Heart left ventricle (tissue), 16 donors: ENCODE measurements around the gene AAK1. TPM values are rescaled to one million over a fixed set of nuclear protein-coding genes. Genes with fewer than 3 reads are reported as not detected.
A peak's percentile ranks its signal among the peaks of the same experiment; 100 is the strongest.
"Not testable (repeated sequence)": the region's sequence is repeated elsewhere in the genome, so short reads cannot be mapped to it uniquely, and the experiment has no call there.

Source experiments
- ATAC-seq, 4 donors: fragments of 200-7000 bp; cut with Tn5 transposase; one replicate each; pipeline ENCODE4 v1.9.1; 2020 to 2022; ENCODE audit warnings: moderate library complexity in 4 of 4, mild to moderate bottlenecking in 3 of 4, moderate number of reproducible peaks in 1 of 4
- DNase-seq, 5 donors: peaks; one replicate each; pipeline ENCODE4 v3.0.0-alpha.2; 2020
- H3K27ac ChIP-seq, 12 donors: fragments of 200-600 bp; sonication (generic) in 4 of 12; one replicate each; pipeline versions ENCODE4 v1.5.0 to v1.8.0; 2016 to 2022; ENCODE audit warnings: mild to moderate bottlenecking in 2 of 12
- H3K27me3 ChIP-seq, 9 donors: fragments of 200-600 bp; sonication (generic) in 2 of 9; one replicate each; pipeline versions ENCODE4 v1.5.1 to v1.8.0; 2016 to 2022; ENCODE audit warnings: mild to moderate bottlenecking in 3 of 9
- H3K36me3 ChIP-seq, 9 donors: fragments of 200-600 bp; sonication (generic) in 2 of 9; one replicate each; pipeline versions ENCODE4 v1.5.0 to v1.8.0; 2018 to 2022; ENCODE audit warnings: mild to moderate bottlenecking in 2 of 9
- H3K4me1 ChIP-seq, 12 donors: fragments of 200-600 bp; sonication (generic) in 4 of 12; one replicate each; pipeline versions ENCODE4 v1.5.0 to v1.8.0; 2016 to 2022; ENCODE audit warnings: mild to moderate bottlenecking in 3 of 12
- H3K4me3 ChIP-seq, 12 donors: fragments of 200-600 bp; sonication (generic) in 4 of 12; one replicate each; pipeline versions ENCODE4 v1.5.0 to v1.8.0; 2017 to 2022; ENCODE audit warnings: mild to moderate bottlenecking in 9 of 12, moderate library complexity in 4 of 12
- H3K9me3 ChIP-seq, 12 donors: fragments of 200-600 bp; sonication (generic) in 4 of 12; one replicate each; pipeline versions ENCODE4 v1.5.0 to v1.8.0; 2016 to 2022; ENCODE audit warnings: mild to moderate bottlenecking in 1 of 12
- POLR2A ChIP-seq, 2 donors: fragments of 450-650 bp; IDR thresholded peaks; one replicate each; pipeline ENCODE4 v1.6.1; 2017; ENCODE audit warnings: antibody characterized with exemption in 2 of 2, mild to moderate bottlenecking in 2 of 2, moderate library complexity in 2 of 2
- WGBS, 4 donors: extraction: QIAGEN DNeasy Blood & Tissue Kit in 2 of 4; methylation state at CpG; one replicate each; pipeline versions ENCODE4 v1.1.5 to v1.1.7; 2013 to 2018; 5-methylcytosine and 5-hydroxymethylcytosine counted together
- intact Hi-C, 10 donors: fragments of 100-400 bp; cut with DNase I; formaldehyde crosslinking; loops; one replicate each; pipeline versions ENCODE4 v1.11.1 to v1.14.2; 2022
- polyA plus RNA-seq, 2 donors: library from polyadenylated mRNA; stranded (reverse); fragments of 200-250 nt; gene quantifications; one replicate each; pipeline ENCODE4 v1.2.3, GENCODE V29; 2013
- total RNA-seq, 9 donors: library from RNA; depleted of rRNA in 2 of 9; stranded (reverse); fragments of >200 nt in 2 of 9; fragmentation: NEBNext Ultra II Directional in 3 of 9; extraction: Animal tissue kit (Norgen Biotek cat#: 25700) in 3 of 9; gene quantifications; one replicate each; pipeline versions ENCODE4 v1.1.0 to v1.2.4, GENCODE V29; 2016 to 2023
- TF ChIP-seq, protein P1 (sequence below), 12 donors: fragments of 200-600 bp; sonication (generic) in 4 of 12; IDR thresholded peaks; one replicate each; pipeline versions ENCODE4 v1.5.0 to v1.8.0; 2018 to 2022; ENCODE audit warnings: antibody characterized with exemption in 12 of 12, mild to moderate bottlenecking in 5 of 12
- donor health status: ischemic (EF 13 %, LVEDD 7.1; RV severe dilation, severe dysfunction).
- donor health status: healthy with polysubstance abuse.
- donor health status: DM: no; HTN: yes; CAD: no.
- donor health status: DM: no; HTN: no; CAD: no.
- donor health status: ischemic (EF 25% LVEDD 6.9; RV normal size, moderate dysfunction).
- donor health status: ischemic (EF 25% LVEDD 5.7; RV mildly dilated, moderate dysfunction).
- donor health status: healthy.
- donor health status: DM: yes; HTN: yes; CAD: no.
- donor health status: ischemic (EF 35%, LVEDD 5.7; RV mildly dilated, moderate dysfunction).
- donor health status: nonischemic (EF 11% LVEDD 7.7; RV severe dilation, severe dysfunction).
- donor health status: DM: yes; HTN: yes; CAD: no.
- donor health status: PGD.
- donor health status: ischemic (EF 29% LVEDD 5.4; RV normal size, mild dysfunction).
- donor health status: nonischemic (EF 23%, LVEDD 6.1; RV moderate dilation, normal function).

Gene AAK1
- total and polyA plus RNA-seq, 11 donors: 34.4 to 167 (median 122) TPM

DNA sequence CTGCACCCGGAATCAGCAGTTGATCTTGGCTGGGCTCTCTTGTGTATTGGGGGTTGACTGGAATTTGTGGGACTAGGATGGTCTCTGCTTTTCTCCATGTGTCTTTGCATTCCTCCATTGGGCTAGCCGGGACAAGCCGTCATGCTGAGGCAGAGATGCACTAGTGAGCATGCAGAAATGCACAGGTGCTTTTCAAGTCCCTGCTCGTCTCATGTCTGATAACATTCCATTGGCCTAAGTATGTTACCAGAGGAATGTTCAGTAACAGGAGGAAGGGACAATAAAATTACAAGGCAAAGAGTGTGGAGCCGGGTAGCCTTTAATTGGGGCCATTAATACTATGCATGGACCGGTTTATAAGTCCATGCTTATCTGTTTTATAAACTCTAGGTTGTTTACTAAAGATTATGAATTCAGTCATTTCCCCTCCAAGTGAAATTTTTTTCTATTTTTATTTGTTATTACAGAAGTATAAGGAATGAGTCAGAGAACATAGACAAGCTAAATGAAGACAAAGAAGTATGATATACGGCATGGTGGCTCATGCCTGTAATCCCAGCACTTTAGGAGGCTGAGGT, 24.4 kb upstream of the AAK1 start:
- TF ChIP-seq, protein P1, sequence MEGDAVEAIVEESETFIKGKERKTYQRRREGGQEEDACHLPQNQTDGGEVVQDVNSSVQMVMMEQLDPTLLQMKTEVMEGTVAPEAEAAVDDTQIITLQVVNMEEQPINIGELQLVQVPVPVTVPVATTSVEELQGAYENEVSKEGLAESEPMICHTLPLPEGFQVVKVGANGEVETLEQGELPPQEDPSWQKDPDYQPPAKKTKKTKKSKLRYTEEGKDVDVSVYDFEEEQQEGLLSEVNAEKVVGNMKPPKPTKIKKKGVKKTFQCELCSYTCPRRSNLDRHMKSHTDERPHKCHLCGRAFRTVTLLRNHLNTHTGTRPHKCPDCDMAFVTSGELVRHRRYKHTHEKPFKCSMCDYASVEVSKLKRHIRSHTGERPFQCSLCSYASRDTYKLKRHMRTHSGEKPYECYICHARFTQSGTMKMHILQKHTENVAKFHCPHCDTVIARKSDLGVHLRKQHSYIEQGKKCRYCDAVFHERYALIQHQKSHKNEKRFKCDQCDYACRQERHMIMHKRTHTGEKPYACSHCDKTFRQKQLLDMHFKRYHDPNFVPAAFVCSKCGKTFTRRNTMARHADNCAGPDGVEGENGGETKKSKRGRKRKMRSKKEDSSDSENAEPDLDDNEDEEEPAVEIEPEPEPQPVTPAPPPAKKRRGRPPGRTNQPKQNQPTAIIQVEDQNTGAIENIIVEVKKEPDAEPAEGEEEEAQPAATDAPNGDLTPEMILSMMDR (IDR thresholded peaks at IDR 0.05): no peak
- no peak for TF ChIP-seq POLR2A (IDR thresholded peaks at IDR 0.05)
- Histone ChIP-seq H3K27me3 (no peaks in the 10 kb centered on the region), H3K4me1 (peaks cover 0 to 22% (median 0%) of the 10 kb centered on the region in 12 donors), H3K36me3 (no peaks in the 10 kb centered on the region), H3K4me3 (no peak overlapping the region), H3K9me3 (peaks cover 0 to 25% (median 2%) of the 10 kb centered on the region in 12 donors), H3K27ac (no peak overlapping the region)
- ATAC-seq: no peak
- intact Hi-C loops: no loop called here
- DNase-seq: no peak
- 72 to 77% (median 74%) methylated on average over 7 of the region's 7 CpGs for WGBS, 4 donors

DNA sequence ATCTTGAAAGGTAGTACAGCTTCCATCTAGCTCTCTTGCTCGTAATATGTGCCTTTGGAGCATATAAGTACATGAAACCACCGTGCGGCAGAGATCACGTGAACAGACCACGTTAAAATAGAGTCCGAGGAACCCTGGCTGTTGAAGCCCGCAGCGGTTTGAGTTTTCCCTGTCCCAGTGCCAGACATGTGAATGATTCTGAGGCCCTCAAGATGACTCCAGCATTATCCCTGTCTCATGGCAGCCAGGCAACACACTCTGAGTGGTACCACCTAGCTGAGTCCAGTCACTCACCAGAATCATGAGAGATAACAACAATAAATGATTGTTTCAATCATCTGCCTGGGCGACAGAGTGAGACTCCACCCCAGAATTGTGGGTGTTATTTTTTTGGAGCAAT, 21.6 kb upstream of the AAK1 start:
- H3K9me3 ChIP-seq: peaks cover 0 to 12% (median 0%) of the 10 kb centered on the region in 12 donors
- no peak overlapping the region for H3K4me3 ChIP-seq
- WGBS, 4 donors: 63 to 85% (median 79%) methylated on average over 9 of the region's 9 CpGs
- DNase-seq: peak in 2 of 5 donors; percentile 42 to 48
- peak overlapping the region in 9 of 12 donors; percentile 2 to 53 (median 37) for H3K27ac ChIP-seq
- no peaks in the 10 kb centered on the region for H3K36me3 ChIP-seq
- H3K27me3 ChIP-seq: no peaks in the 10 kb centered on the region
- ATAC-seq: peak; percentile 53 to 82 (median 75)
- intact Hi-C loops: no loop called here
- TF ChIP-seq, protein P1 (IDR thresholded peaks at IDR 0.05): no peak
- no peak for TF ChIP-seq POLR2A (IDR thresholded peaks at IDR 0.05)
- peaks cover 0 to 24% (median 3%) of the 10 kb centered on the region in 12 donors for H3K4me1 ChIP-seq

DNA sequence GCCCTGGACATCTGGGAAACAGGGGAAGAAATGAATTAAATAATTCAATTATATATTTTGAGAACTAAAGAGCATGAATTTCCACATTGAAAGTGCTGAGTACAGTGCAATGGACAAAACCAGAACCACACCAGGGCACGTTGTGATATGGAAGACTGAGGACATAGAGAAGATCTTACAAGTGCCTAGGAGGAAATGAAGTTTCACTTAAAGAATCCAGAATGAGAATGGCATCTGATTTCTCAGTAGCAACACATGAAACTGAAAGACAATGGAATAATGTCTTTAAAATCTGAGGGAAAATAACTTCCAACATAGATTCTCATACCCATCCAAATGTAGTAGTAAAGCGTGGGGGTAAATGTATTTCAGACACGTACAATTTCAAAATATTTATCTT, 20.3 kb upstream of the AAK1 start:
- ATAC-seq (no peak), DNase-seq (no peak)
- 76 to 97% (median 95%) methylated on average over 3 of the region's 3 CpGs for WGBS, 4 donors
- H3K4me3 ChIP-seq: no peak overlapping the region
- no peaks in the 10 kb centered on the region for H3K27me3 ChIP-seq
- H3K36me3 ChIP-seq: no peaks in the 10 kb centered on the region
- peak overlapping the region in 4 of 12 donors; percentile 9 to 62 (median 45) for H3K27ac ChIP-seq
- peaks cover 0 to 23% (median 7%) of the 10 kb centered on the region in 12 donors for H3K4me1 ChIP-seq
- intact Hi-C loops: loop anchor here in 1 of 10 donors (5.0 kb wide), 1 partner anchor 48 kb away; no protein-coding TSS in a partner anchor
- TF ChIP-seq POLR2A (IDR thresholded peaks at IDR 0.05): no peak
- TF ChIP-seq, protein P1 (IDR thresholded peaks at IDR 0.05): no peak
- peaks cover 0 to 12% (median 0%) of the 10 kb centered on the region in 12 donors for H3K9me3 ChIP-seq

DNA sequence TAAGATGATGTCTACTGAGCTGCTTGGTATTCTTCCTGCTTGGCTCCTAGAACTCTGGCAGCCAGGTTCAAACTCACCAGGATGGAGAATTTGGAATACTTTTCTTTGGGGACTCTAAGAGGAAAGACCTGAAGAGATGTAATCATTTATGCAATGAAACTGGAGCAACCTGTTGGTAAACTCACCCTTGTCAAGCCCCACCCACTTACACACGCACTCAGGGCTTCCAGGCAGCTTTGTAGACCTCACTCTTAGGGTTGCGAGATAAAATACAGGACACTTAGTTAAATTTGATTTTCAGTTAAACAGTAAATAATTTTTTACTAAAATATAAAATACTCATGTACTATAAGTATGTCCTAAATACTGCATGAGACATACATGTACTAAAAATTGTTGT, 19.0 kb upstream of the AAK1 start:
- peaks cover 0 to 12% (median 0%) of the 10 kb centered on the region in 12 donors for H3K9me3 ChIP-seq
- not testable (repeated sequence) for DNase-seq, H3K4me3 ChIP-seq, H3K27me3 ChIP-seq, H3K27ac ChIP-seq, ATAC-seq, H3K36me3 ChIP-seq
- WGBS, 4 donors: 81 to 100% (median 97%) methylated on average over 1 to 2 of the region's 2 CpGs
- intact Hi-C loops: loop anchor here in 1 of 10 donors (5.0 kb wide), 1 partner anchor 50 kb away; no protein-coding TSS in a partner anchor
- peaks cover 0 to 21% (median 7%) of the 10 kb centered on the region in 12 donors for H3K4me1 ChIP-seq
